Measurements from ENCODE around the gene PPP1R12C.
"Not testable (repeated sequence)": the region's sequence is repeated elsewhere in the genome, so short reads cannot be mapped to it uniquely, and the experiment has no call there.

The PPP1R12C gene

DNA sequence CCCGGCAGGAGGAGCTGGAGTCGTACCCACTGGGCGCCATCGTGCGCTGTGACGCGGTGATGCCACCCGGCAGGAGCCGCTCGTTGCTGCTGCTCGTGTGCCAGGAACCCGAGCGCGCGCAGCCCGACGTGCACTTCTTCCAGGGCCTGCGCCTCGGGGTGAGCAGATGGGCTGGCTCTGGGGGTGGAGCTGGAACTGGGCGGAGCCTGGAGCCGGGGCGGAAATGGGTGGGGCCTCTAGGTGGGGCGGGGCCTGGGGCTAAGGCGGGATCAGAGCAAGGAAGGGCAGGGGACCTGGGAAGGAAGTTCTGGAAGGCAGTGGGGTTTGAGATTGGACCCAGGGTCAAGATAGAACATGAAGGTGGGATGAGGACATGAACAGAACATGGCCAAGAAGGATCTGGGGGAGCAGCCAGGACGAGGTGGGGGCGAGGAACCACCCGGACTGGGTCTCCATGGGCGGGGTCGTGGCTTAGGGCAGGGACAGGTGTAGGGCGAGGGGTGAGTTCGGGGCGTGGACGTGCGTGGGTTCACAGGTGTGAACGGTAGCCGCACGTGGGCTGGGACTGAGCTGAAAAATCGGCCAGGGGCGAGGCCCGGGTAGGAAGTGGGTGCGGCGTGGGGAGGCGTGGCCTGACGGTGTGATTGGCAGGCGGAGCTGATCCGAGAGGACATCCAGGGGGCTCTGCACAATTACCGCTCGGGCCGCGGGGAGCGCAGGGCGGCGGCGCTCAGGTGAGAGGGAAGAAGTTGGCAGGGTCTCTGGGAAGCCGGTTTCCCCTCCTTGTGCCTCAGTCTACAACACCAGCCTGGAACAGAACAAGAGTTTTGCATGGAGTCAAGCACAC lies 37.1 kb downstream of the PPP1R12C start:
- ATAC-seq: peak; percentile 80
- peaks cover 47% of the 10 kb centered on the region for H3K4me1 Mint-ChIP-seq
- DNase-seq: peak; percentile 76 to 80
- peaks cover 71% of the 10 kb centered on the region for H3K27me3 Mint-ChIP-seq
- peak overlapping the region; percentile 31 to 79 for H3K27ac Mint-ChIP-seq
- H3K9me3 Mint-ChIP-seq: peaks cover 3 to 12% of the 10 kb centered on the region in 2 donors
- H3K4me3 Mint-ChIP-seq: peak overlapping the region; percentile 84 to 88

DNA sequence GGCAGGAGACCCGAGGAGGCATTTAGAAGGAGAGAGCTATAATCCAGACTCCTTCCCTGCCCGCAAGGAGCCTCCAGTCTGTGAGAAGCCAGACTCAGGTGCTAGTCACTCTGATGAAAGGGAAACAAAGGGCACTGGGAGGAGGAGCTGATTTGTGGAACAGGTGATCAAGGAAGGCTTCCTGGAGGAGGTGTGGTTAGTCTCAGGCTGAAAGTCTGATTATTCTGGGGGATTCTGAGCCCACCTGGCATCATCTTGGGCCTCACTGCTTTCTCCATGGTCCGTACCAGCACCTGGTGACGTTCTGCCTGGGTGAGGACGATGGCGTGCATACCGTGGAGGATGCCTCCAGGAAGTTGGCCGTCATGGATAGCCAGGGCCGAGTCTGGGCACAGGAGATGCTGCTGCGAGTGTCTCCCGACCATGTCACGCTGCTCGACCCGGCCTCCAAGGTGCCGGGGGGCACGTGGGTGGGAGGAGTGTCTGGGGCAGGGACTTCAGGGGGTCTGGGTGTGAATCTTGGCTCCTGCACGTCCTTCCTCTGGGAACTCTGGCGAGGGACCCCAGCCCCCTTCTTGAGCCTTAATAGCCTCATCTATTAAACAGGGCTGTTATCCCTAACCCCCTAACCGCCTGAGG lies 37.9 kb downstream of the PPP1R12C start:
- Mint-ChIP-seq H3K27me3 (peaks cover 71% of the 10 kb centered on the region), H3K9me3 (peaks cover 3 to 12% of the 10 kb centered on the region in 2 donors), H3K4me1 (peaks cover 47% of the 10 kb centered on the region), H3K27ac (no peak overlapping the region), H3K4me3 (peak overlapping the region; percentile 47 to 88)
- DNase-seq (no peak), ATAC-seq (no peak)

DNA sequence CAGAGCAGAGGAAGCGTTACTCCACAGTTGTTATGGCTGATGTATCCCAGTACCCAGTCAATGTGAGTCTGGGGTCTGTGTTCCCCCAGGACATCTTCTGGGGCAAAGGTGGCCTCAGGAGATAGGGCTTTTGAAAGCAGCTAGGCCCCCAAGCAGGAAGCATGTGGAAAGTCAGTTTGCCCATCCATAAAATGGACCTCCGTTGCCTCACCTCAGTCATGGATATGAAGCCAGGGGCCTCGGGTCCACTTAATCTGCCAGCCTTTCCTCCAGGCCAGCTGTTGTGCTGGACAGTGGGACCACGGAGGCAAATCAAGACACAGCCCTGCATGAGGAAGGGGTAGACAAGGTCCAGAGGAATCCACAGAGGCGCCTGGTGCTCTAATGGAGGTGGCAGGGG lies 38.4 kb downstream of the PPP1R12C start:
- Mint-ChIP-seq H3K27ac (peak overlapping the region in 1 of 2 donors; percentile 48), H3K9me3 (peaks cover 3 to 12% of the 10 kb centered on the region in 2 donors), H3K4me1 (peaks cover 47% of the 10 kb centered on the region), H3K4me3 (peak overlapping the region; percentile 46 to 47), H3K27me3 (peaks cover 71% of the 10 kb centered on the region)
- ATAC-seq: no peak
- no peak for DNase-seq

DNA sequence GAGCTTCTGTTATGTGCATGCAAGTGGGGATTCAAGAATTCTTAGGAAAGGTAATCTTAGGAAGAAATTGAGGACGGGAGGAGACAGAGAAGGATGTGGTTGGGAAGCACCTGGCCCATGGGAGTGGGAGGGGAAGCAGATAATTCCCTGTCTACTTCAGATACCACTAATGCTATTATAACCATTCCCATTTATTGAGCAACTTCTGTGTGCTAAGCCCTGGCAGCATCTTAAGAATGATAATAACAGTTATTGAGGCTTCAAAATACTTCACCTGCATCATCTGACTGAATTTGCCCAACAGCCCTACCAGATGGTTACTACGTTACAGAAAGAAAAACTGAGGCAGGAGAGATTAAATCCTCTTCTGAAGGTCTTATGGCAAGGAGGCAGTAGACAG lies 40.3 kb downstream of the PPP1R12C start:
- Mint-ChIP-seq H3K4me1 (peaks cover 32% of the 10 kb centered on the region), H3K9me3 (peaks cover 0 to 6% of the 10 kb centered on the region in 2 donors), H3K4me3 (no peak overlapping the region), H3K27ac (no peak overlapping the region), H3K27me3 (peaks cover 68% of the 10 kb centered on the region)
- ATAC-seq (no peak), DNase-seq (no peak)

DNA sequence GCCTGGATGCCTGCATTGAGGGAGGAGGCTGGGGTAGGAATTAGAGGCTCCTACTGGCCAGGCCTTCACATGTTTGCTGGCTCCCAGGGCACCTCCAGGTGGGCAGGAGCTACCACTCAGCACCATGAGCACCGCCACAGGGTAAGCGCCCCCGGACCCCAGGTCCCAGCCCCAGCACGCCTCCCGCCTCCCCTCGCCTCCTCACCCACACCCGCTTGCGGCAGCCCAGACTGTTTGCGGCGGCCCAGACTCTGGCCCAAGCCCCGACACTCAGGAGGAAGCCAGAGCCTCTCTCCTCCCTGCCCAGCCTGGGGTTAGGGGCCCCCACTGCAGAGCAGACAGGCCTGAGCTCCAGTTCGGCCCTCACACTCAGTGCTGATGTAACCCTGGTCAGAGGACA lies 41.1 kb downstream of the PPP1R12C start:
- Mint-ChIP-seq H3K9me3 (peaks cover 0 to 6% of the 10 kb centered on the region in 2 donors), H3K27me3 (peaks cover 68% of the 10 kb centered on the region), H3K4me1 (peaks cover 25% of the 10 kb centered on the region), H3K4me3 (no peak overlapping the region), H3K27ac (no peak overlapping the region)
- ATAC-seq (no peak), DNase-seq (no peak)

DNA sequence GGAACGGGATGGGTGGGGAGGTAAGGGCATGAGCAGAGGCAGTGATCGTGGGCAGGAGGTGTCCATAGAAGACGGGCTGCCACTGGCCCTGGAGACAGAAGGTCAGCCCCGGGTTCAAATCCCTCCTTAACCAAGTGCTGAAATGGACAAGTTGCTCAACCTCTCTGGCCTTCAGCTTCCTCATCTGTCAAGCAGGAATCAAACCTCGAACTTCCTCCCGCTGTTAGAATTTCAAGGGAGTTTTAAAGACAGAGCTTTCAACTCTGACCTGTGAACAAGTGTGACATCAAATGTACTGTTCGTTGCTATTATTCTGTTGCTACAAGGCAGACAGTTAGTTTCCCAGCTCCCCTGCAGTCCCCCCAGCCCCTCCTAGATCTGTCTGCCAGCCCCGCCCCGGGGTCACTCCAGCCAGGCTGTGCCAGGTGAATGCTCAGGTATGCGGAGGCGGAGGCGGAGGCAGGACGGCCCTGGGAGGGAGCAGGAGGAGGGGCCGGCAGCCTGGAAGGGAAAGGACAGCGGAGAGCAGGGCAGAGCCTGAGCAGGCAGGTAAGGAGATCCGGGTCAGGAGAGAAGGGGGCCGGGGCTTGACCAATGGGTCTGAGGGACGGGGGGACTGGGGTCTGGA lies 42.0 kb downstream of the PPP1R12C start, which contains the start of gene EPS8L1:
Gene EPS8L1 (plus strand): TSS at position 499 of the 628 bp plus-strand sequence. CDS start 576 bp downstream, outside the sequence.
- no peak for ATAC-seq
- Mint-ChIP-seq H3K9me3 (peaks cover 0 to 6% of the 10 kb centered on the region in 2 donors), H3K27ac (no peak within 1 kb of the TSS), H3K4me1 (peaks cover 16% of the 10 kb centered on the region), H3K27me3 (peaks cover 68% of the 10 kb centered on the region), H3K4me3 (no peak within 1 kb of the TSS)
- no peak for DNase-seq

DNA sequence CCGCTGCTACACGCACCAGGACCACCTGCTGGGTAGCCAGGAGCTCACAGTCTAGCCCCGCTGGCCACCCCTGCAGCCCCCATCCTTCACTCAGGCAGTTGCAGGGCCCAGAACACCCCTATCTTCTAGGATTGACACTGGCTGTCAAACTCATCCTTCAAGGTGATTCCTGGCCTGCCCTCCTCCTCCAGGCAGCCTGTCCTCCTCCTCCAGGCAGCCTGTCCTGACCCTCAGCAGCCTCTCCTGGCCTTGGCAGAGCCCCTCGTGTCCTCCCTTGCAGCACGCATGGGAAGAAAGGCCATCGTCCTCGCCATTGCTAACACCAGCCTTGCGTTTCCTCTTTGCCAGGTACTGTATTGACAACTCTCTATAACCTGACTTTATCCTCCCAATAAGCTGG lies 45.5 kb downstream of the PPP1R12C start:
- H3K4me1 Mint-ChIP-seq: peaks cover 10% of the 10 kb centered on the region
- H3K4me3 Mint-ChIP-seq: no peak overlapping the region
- H3K27ac Mint-ChIP-seq: peak overlapping the region in 1 of 2 donors; percentile 48
- no peaks in the 10 kb centered on the region for H3K9me3 Mint-ChIP-seq
- peaks cover 86% of the 10 kb centered on the region for H3K27me3 Mint-ChIP-seq
- no peak for ATAC-seq
- DNase-seq: no peak

DNA sequence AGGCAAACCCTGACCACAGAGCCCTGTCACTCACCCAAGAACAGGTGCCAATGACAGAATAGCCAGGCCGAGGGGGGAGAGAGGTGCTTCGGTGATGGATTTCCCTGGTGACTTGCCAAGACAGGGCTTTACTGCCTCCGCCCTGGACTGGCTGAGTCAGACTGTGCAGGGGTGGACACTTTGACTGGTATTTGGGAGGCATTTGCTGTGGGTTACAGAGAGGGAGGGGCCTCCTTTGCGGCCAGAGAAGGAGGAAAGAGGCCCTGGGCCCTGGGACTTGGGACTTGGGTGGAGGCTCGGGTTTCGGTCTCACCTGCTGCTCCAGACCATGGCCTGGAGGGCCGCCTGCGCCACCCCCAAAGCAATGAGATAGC lies 46.3 kb downstream of the PPP1R12C start:
- DNase-seq: no peak
- Mint-ChIP-seq H3K4me1 (peaks cover 10% of the 10 kb centered on the region), H3K27me3 (peaks cover 94% of the 10 kb centered on the region)

DNA sequence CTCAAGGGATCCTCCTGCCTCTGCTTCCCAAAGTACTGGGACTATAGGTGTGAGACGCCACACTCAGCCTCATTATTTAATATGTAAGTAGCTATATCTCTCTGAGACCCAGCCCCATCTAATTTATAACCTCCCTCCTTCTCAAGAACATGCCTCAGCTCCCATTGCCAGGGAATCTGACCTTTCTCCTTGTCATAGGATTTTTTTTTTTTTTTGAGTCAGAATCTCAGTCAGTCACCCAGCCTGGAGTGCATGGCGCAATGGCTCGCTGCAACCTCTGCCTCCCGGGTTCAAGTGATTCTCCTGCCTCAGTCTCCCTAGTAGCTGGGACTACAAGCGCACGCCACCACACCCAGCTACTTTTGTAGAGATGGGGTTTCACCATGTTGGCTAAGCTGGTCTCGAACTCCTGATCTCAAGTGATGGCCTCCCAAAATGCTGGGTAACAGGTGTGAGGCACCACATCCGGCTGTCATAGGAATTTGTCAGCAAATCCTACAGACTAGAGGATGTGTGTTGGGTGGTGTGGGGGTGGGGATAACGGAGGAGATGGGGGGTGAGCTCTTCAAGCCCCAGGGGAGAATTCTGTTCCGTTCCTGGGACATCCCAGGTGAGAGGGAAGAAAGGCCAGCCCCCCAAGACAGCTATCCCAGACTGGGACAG lies 46.8 kb downstream of the PPP1R12C start:
- H3K27ac Mint-ChIP-seq: no peak overlapping the region

More for the DNA sequence above, 46.3 kb downstream of the PPP1R12C start:
- H3K27ac Mint-ChIP-seq: no peak overlapping the region
- no peak overlapping the region for H3K4me3 Mint-ChIP-seq
- H3K9me3 Mint-ChIP-seq: no peaks in the 10 kb centered on the region
- ATAC-seq: no peak

DNA sequence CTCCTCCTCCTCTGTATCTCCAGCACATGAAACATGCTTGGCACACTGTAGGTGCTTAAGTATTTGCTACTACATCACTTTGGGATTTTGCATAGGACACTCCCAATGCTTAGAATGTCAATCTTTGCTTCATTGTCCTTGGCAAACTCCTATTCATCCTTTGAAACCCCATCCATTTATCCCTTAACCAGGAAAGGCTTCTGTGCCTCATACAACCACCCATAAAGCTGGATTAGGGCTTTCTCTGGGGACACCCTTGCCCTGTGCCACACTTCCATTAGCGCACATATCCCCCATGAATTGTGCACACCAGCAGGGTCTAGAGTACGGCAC lies 47.6 kb downstream of the PPP1R12C start:
- H3K27me3 Mint-ChIP-seq: peaks cover 88% of the 10 kb centered on the region
- peaks cover 10% of the 10 kb centered on the region for H3K4me1 Mint-ChIP-seq
- no peak for DNase-seq
- H3K9me3 Mint-ChIP-seq: no peaks in the 10 kb centered on the region
- peak overlapping the region; percentile 66 to 67 for H3K4me3 Mint-ChIP-seq
- peak overlapping the region in 1 of 2 donors; percentile 11 for H3K27ac Mint-ChIP-seq
- no peak for ATAC-seq

More for the DNA sequence above, 46.8 kb downstream of the PPP1R12C start:
- DNase-seq (no peak), ATAC-seq (no peak)
- Mint-ChIP-seq H3K9me3 (no peaks in the 10 kb centered on the region), H3K4me3 (no peak overlapping the region), H3K4me1 (peaks cover 10% of the 10 kb centered on the region), H3K27me3 (peaks cover 96% of the 10 kb centered on the region)

DNA sequence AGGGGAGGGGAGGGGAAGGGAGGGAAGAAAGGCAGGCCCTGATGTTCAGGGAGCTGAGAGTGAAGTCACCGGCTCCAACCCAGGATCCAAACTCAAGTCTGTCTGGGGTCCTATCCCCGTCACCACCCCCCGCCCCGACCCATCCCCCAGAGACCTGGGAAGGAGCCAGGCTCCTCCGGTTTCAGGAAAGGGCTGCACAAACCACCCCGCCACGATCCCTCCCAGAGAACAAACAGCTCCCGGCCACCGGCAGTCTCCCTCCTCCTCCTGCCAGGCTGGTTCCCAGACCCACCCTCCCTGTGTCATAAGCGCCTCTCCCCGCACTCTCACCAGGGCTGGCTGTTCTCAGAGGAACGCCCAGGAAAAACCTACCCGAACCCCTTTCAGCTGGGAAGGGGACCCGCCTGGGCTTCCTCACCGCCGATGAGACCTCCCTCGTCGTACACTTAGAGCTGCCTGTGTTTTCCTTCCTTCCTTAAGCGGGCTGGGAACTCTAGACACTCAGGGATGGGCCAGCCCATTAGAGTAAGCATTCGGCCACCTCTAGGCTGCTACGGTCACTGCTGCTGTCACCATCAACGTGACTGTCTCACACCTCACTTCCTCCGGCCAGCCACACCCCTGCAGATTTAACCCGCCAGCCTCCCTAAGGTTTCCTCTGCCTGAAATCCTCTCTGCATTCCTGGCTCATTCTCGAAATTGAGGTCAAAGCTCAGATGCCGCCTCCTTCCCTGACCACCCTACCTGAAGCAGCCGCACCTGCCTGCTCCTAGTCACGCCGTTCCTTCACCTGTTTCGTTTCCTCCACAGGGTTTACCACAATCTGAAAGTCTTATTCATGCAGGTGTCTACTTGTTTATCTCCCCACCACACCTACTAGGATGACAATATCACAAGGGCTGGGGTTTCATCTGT lies 48.2 kb downstream of the PPP1R12C start:
- no peaks in the 10 kb centered on the region for H3K9me3 Mint-ChIP-seq
- peak overlapping the region; percentile 66 to 67 for H3K4me3 Mint-ChIP-seq
- peak; percentile 69 for ATAC-seq
- DNase-seq: no peak
- H3K27me3 Mint-ChIP-seq: peaks cover 83% of the 10 kb centered on the region
- peaks cover 10% of the 10 kb centered on the region for H3K4me1 Mint-ChIP-seq
- no peak overlapping the region for H3K27ac Mint-ChIP-seq

DNA sequence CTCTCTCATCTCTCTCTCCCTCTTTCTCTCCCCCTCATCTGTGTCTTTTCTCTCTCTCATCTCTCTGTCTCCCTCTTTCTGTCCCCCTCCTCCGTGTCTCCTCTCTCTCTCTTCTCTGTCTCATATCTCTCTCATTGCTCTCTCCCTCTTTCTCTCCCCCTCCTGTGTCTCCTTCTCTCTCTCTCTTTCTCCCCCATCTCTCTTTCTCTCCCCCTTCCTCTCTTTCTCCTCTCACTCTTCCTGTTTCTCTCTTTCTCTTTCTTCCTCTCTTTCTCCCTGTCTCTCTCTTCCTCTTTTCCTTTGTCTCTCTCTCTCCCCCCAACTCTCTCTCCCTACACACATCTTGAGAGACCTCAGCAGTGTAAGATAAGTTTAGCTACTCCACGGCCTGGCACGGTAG lies 49.6 kb downstream of the PPP1R12C start:
- no peak overlapping the region for H3K4me3 Mint-ChIP-seq
- H3K27me3 Mint-ChIP-seq: peaks cover 78% of the 10 kb centered on the region
- peaks cover 10% of the 10 kb centered on the region for H3K4me1 Mint-ChIP-seq
- DNase-seq (no peak), ATAC-seq (no peak)
- no peaks in the 10 kb centered on the region for H3K9me3 Mint-ChIP-seq
- H3K27ac Mint-ChIP-seq: no peak overlapping the region

DNA sequence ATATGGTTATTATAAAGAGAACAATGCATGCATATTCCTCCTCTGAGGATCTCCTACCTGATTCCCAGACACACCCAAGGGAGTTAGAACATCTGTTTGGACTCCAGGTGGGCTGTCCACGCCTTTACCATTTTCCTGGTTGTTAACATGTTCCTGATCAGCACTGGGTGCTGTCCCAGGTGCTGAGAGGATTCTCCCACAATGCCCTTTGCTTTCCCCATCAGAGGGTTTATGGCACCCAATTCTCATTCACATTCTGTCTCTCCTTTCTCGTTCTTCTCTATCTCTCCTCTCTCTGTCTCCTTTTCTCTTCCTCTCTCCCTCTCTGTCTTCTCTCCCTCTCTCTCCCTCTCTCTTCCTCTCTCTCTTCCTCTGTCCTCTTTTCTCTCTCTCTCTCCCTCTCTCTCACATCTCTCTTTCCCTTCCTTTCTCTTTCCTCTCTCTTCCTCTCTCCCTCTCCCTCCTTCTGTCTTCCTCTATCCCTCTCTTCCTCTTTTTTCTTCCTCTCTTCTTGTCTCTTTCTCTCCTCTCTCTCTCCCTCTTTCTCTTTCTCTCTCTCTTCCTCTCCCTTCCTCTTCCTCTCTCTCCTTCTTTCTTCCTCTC lies 51.2 kb downstream of the PPP1R12C start:
- DNase-seq (no peak), ATAC-seq (no peak)
- Mint-ChIP-seq H3K4me3 (no peak overlapping the region), H3K9me3 (no peaks in the 10 kb centered on the region), H3K27ac (no peak overlapping the region), H3K4me1 (peaks cover 22% of the 10 kb centered on the region), H3K27me3 (peaks cover 61% of the 10 kb centered on the region)

DNA sequence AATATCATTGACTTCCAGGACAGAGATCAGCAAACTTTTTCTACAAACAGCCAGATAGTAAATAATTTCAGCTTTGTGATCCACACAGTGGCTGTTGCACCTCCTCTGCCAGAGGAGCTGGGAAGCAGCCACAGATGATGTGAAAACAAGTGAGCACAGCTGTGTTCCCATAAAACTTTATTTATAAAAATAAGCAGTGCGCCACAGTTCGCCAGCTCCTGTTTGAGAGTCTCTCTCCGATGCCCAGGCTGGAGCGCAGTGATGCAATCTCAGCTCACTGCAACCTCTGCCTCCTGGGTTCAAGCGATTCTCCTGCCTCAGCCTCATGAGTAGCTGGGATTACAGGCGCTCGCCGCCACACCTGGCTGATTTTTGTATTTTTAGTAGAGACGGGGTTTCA lies 51.9 kb downstream of the PPP1R12C start:
- not testable (repeated sequence) for DNase-seq, H3K4me3 Mint-ChIP-seq, H3K27ac Mint-ChIP-seq, ATAC-seq, H3K9me3 Mint-ChIP-seq
- H3K27me3 Mint-ChIP-seq: peaks cover 54% of the 10 kb centered on the region
- peaks cover 26% of the 10 kb centered on the region for H3K4me1 Mint-ChIP-seq
